GM19193 (cell line): Measurements from ENCODE around the gene FICD.

Source experiments
- POLR2A ChIP-seq: IDR thresholded peaks from 4 replicates; pipeline ENCODE4 v1.6.1; 2011; ENCODE audit not compliant: insufficient read depth, insufficient read length; ENCODE audit errors: extremely low read depth

The FICD gene

DNA sequence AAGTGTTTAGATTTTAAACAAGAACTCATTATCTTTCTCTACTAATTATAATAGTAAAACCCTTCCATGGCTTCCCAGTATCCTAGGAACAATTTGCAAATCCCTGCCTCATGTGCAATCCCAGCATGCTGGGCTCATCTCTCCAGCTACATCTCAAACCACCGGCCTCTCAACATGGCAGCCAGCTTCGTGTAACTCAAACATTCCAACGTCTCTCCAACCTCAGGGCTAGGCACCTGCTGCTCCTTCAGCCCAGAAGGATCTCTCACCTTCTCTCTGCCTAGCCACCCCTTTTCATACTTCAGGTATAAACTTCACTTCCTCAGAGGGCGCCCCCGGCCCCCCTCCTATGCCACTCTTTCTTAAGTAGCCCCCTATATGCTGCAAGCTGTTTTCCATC lies 38.7 kb downstream of the FICD start:
- no peak for TF ChIP-seq POLR2A

DNA sequence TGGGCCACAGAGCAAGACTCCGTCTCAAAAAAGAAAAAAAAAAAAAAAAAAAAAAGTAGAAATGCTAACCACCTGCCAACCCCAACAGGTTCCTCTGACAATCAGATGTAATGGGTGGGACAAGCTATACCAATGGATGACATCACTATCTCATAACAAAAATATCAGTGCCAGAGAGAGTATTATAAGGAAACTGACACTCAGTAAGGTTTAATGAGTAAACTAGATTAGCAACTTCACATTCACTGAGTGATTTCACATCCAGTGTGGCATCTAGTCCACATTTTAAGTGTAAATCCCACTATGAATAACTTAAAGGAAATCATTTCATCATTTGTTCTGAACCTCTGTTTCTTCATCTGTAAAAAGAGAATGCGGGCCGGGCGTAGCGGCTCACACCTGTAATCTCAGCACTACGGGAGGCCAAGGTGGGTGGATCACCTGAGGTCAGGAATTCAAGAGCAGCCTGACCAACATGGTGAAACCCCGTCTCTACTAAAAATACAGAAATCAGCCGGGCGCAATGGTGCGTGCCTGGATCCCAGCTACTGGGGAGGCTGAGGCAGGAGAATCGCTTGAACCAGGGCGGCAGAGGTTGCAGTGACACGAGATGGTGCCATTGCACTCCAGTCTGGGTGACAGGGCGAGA lies 44.1 kb downstream of the FICD start:
- TF ChIP-seq POLR2A = no peak

- TF ChIP-seq POLR2A = no peak
Observed at GRCh38 chr12:108559748-108560147, 44.7 kb downstream of the FICD start.

- no peak for TF ChIP-seq POLR2A
Observed at GRCh38 chr12:108560321-108560721, 45.2 kb downstream of the FICD start.

DNA sequence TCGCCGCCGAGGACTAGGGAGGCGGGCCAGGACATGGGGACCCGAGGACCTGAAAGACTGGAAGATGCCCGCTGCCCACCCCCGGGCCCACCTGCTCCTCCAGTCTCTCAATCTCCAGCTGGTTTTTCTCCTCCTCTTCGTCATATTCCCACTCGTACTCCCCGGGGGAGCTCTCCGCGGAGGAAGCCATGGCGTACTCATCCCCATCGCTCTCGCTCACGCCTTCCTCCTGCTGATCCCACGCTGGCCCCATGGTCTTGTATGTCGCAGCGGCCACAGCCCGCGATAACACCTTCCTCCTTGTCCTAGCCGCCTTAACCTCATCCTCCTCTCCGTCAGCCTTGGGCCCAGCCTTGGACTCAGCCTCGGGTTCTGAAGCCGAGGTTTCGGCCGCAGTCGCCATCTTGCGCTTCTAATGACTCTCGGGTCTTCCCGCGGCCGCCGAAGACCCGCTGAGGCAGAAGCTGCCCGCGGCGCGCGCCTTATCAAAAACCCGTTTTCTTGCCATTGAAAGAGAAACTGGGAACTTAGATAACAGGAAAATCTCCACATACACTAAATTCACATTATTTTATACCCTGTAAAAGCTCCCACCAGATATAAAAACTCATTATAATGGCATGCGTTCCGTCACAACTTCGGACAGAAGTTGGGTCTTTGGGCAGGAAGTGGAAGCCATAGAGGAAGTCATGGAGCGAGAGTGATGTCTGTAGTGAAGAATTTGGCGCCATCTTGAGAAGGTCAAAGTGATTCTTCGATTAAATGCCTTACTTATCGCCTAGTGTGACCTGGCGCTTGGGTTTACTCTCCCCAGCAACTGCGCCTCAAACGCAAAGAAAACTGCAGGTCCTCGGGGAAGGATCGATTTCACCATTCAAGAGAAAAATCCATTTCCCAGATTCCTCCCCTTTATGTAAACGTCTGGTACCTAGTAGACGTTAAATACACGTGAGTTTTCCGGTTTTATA lies 46.0 kb downstream of the FICD start, which contains the start of gene SART3:
TSS of gene SART3 (minus strand) at position 422 of the 968 bp plus-strand sequence. CDS start at position 403, 19 bp downstream.
- TF ChIP-seq POLR2A = peak; percentile 92

- no peak for TF ChIP-seq POLR2A
Observed at GRCh38 chr12:108561852-108562347, 46.8 kb downstream of the FICD start.

DNA sequence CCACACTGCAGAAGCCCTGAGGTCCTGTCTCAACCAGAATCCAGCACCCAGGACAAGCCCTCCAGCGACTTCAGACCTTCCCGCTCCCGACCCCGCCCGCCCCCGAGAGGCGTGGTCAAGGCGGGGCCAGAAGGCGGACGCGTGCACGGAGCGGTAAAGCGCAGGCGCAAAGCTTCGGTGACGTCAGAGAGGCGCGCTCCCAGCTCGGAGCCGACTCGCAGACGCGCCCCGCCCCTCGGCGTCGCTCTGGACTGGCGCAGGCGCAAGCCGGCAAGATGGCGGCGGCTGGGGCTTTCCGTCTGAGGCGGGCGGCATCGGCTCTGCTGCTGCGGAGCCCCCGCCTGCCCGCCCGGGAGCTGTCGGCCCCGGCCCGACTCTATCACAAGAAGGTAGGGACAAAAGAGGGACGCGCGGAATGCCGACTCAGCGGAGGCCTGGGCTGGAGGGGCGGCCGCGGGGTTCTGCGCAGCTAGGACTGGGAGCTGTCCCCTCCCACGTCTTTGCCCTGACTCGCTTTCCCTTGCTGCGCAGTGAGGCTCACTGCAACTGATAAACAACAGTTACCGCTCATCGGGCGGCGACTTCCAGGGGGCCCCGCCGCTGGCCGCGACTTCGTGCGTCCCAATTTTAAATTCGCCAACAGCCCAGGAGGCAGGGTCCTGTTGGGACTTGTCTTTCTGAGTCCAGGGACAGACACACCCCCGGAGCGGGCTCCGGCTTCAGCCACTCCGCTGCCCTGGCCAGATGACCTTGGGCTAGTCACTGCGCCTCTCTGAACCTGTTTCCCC lies 47.5 kb downstream of the FICD start, which contains the start of gene ISCU:
TSS of gene ISCU (plus strand) at position 249 of the 788 bp plus-strand sequence. CDS start at position 276, 27 bp downstream.
- peak; percentile 98 for TF ChIP-seq POLR2A

DNA sequence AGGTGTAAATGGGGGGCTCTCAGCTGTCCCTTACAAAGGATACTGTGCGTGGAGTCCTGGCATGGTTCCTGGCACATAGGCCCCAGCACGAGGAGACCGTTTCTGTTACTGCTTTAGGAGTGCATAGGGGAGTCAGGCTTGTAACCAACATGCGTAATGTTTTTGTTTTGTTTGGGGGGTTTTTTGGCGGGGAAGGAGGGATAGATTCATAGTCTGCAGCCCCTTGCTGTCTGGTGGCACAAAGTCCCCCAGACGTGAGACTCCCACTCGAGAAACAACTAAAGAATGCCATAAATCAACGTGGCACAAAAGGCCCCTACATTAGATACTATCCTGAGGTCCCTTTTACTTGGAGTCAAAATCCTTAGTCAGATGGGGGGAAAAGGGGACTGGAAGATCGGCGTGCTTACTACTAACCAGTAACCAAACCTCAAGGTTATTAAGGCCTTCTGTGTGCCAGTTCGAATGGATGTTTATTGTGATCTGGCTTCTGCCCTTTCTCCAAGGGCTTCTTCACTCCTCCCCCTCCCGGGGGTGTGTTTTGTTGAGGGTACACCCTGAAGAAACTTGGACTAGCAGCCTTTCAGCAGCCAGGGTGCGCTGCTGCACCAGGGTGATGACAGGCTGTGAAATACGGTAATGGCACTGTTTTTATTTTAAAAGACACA lies 48.2 kb downstream of the FICD start:
- TF ChIP-seq POLR2A = peak; percentile 41

DNA sequence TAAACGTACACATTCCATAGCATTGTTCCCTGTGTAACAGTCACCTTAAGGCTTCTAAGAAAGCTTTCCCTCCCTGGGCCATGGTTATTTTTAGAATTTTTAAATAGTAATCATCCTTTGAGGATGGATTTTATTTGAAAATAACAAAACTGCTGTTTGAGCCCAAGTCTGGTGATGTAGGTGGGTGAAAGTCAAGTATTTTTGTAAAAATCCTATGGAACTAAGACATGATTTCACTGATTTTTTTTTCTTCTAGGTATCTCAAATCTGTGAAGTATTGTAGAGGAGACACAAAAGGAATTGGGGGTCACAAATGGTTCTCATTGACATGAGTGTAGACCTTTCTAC lies 48.7 kb downstream of the FICD start:
- no peak for TF ChIP-seq POLR2A

DNA sequence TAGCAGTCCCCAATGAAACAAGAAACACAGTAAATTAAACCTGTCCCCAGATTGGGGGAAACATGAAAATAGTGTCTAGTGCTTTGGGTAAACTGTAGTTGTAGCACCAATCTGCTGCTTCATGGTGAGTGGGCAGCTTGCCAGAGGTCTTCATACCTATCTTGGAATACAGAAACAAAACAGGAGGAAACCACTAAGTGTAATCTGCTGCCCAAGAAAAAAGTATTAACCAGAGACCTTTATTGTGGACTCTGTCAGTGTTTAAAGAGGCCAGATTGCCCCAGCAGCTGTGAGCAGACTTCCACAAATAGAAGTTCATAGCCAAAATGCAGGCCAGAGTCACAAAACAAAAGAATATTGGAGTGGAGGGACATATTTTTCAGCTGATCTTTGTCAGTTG lies 49.6 kb downstream of the FICD start:
- no peak for TF ChIP-seq POLR2A

- TF ChIP-seq POLR2A = no peak
Observed at GRCh38 chr12:108565146-108565545, 50.1 kb downstream of the FICD start.

GRCh38 chr12:108565976-108566375 lies 50.9 kb downstream of the FICD start:
- peak; percentile 53 for TF ChIP-seq POLR2A

GRCh38 chr12:108566452-108566851 lies 51.4 kb downstream of the FICD start:
- no peak for TF ChIP-seq POLR2A
